Skin of body (tissue), 2 donors: ENCODE measurements around the gene HNF4A. TPM values are rescaled to one million over a fixed set of nuclear protein-coding genes. Genes with fewer than 3 reads are reported as not detected.
"Not testable (repeated sequence)": the region's sequence is repeated elsewhere in the genome, so short reads cannot be mapped to it uniquely, and the experiment has no call there.

Experiments used
- DNase-seq: peaks from one replicate; lab custom pipeline; 2025; lab: John Stamatoyannopoulos, UW
- total RNA-seq: library from RNA; depleted of rRNA; stranded (reverse); fragments of >200 nt; gene quantifications from one replicate; pipeline ENCODE4 v1.2.3, GENCODE V29; 2014

HNF4A gene
- 0.10 TPM for total RNA-seq

DNA sequence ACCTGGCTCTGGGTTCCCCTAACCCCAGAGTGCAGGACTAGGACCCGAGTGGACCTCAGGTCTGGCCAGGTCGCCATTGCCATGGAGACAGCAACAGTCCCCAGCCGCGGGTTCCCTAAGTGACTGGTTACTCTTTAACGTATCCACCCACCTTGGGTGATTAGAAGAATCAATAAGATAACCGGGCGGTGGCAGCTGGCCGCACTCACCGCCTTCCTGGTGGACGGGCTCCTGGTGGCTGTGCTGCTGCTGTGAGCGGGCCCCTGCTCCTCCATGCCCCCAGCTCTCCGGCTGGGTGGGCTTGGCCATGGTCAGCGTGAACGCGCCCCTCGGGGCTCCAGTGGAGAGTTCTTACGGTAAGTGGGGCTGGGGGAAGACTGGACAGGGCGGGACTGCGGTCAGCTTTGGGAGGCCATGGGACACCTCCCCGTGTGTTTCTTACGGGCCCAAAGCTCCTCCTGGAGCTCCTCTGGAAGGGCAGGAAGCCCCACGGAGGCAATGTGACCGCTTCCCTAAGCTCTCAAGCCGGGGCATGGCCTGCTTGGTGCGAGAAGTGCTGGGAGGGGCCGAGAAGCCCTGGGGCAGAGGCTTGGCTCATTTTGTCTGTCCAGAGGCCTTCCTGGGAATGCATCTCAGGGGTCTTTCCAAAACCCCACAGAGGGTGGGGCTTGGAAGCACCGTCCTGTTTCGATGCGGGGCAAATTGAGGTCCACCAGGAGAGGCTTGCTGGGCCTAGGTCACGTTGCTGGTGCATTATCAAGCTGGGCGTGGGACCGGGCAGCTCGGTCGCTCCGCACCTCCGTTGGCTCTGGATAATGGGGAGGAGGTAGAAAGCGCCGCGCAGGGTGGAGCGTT is at the start of gene HNF4A:
TSS of gene HNF4A (plus strand) at position 202 of the 855 bp plus-strand sequence. CDS start at position 308, 106 bp downstream.
- DNase-seq: no peak

DNA sequence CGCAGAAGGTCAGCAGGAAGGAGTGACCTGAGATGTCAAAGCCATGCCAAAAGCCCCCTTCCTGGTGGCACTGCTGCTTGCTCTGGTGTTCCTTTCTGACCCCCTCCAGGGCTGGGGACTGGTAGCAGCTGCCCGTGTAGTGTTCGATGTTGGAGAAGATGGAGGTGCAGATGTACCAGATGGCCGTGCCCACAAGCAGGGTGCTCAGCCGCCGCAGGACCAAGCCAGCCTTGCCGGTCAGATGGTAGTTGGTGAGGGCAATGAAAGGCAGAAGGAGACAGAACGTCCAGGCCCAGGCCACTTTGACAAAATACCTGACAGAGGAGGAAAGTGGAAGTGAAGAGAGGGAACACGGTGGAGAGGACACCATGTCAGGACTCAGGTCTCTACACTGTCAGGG is 48.6 kb upstream of the HNF4A start:
- DNase-seq: no peak

GRCh38 chr20:44309763-44310663 is 45.5 kb upstream of the HNF4A start:
- DNase-seq: peak; percentile 17

GRCh38 chr20:44310664-44311639 is 44.5 kb upstream of the HNF4A start, which contains the start of gene FITM2:
Gene FITM2 (minus strand): TSS chr20:44311202. CDS start chr20:44311148, 54 bp downstream.
- peak; percentile 93 for DNase-seq

GRCh38 chr20:44314870-44315269 is 40.6 kb upstream of the HNF4A start:
- DNase-seq: no peak

DNA sequence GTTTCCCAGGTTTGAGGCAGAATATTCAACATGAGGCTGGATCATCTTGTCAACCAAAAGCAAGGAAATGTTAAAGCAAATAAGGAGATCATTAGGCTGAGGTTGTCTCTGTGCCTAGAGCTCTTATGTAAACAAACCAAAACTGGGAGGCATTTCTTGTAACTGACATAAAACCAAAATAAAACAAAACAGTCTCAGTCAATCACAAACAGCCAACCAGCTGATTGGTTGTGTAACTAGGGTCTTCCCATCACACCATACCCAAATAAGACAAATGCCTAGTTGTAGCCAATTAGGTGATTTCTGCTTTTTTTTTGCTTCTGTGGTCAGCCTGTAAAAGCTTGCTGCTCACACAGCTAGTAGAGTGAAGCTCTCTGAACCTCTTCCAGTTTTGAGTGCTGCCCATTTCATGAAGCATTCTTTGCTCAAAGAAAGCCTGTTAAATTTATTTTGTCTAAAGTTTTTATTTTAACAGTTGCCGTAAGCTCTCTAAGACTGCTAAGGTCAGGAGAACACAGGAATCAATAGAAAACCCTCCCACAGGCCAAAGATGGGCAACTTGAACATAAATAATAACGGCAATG is 35.6 kb upstream of the HNF4A start:
- DNase-seq: no peak

GRCh38 chr20:44324343-44324742 is 31.2 kb upstream of the HNF4A start:
- no peak for DNase-seq

- no peak for DNase-seq
These were observed 28.9 kb upstream of the HNF4A start for GRCh38 chr20:44326391-44327159.

DNA sequence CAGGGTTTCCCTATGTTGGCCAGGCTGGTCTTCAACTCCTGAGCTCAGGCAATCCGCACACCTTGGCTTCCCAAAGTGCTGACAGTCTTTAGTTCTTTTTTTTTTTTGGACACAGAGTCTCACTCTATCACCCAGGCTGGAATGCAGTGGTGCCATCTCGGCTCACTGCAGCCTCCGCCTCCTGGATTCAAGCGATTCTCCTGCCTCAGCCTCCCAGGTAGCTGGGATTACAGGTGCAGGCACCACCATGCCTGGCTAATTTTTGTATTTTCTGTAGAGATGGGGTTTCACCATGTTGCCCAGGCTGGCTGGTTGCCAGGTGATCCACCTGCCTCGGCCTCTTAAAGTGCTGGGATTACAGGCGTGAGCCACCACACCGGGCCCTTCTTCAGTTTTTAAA is 27.8 kb upstream of the HNF4A start:
- not testable (repeated sequence) for DNase-seq

DNA sequence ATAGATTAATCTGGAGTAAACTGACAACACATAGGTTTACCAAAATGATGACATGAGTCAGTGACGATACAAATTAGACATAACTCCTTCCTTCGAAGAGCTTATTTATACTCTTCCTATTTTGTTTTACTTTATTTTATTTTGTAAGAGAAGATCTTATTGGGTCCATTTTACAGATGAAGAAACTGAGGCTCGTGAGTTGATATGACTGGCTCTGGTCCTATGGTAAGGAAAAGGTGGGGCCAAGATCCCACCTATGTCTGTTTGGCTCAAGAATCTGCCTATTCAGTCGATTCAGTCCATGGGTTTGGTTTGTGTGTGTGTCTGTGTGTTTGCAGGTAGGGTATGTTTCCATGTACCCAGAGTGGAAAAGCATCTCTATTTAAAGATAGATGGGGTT is 27.1 kb upstream of the HNF4A start:
- DNase-seq: no peak

DNA sequence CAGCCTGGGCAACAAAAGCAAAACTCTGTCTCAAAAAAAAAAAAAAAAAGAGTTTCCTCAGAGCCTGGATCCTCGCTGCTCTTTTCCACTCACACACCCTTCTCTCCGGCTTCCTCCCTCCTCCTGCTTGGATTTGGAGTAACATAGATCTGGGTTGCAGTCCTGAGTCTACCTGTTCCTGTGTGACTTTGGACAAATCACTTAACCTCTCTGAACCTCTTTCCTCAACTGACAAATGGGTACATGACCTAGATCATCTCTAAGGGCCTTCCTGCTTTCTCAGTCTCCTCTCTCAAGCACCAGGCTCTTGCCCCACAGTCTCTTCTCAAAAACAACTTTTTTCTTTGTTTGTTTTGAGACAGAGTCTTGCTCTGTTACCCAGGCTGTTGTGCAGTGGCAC is 24.3 kb upstream of the HNF4A start:
- no peak for DNase-seq

DNA sequence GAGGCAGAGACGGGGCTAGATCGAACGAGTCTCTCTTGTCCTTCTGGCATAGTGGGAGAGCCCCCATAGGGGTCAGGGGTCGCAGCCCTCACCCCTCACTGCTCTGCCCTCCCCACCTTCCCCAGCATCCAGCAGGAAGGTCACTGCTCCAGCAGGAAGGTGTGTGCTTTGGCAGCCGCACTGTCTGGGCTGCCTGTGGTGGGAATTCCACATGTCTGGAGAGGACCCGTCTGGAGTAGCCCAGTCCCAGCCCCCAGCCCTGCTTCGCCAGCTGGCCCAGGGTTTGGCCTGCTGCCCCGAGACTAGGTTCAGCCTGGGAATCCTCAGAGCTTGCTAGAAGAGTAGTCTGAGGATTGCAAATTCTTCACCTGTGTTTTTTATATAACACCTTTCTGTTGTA is 21.2 kb upstream of the HNF4A start:
- no peak for DNase-seq

- no peak for DNase-seq
These were observed 20.8 kb upstream of the HNF4A start for GRCh38 chr20:44334709-44335108.

- DNase-seq: no peak
These were observed 19.8 kb upstream of the HNF4A start for GRCh38 chr20:44335675-44336074.

DNA sequence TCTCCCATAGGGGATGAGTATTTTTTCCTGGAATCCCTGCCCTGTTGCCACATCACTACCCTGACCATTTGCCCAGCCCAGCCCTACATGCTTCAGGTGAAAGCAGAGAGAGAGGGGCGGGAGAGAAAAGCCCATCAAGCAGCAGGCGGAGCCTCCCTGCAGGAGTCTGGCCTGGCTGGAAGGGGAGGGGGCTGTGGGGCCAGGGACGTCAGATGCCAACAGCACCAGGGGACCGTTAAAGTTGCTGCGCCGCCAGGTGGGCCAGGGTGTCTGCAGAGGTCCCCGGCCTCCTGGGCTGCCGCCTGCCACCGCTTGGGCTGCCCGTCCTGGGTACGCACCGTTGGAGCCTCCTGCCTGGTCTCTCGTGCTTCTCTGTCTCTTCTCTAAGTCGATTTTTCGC is 19.4 kb upstream of the HNF4A start:
- no peak for DNase-seq

- no peak for DNase-seq
These were observed 18.6 kb upstream of the HNF4A start, which contains the start of gene R3HDML for GRCh38 chr20:44336725-44337380. Gene R3HDML (plus strand): TSS chr20:44337043. CDS start chr20:44337158, 115 bp downstream.

DNA sequence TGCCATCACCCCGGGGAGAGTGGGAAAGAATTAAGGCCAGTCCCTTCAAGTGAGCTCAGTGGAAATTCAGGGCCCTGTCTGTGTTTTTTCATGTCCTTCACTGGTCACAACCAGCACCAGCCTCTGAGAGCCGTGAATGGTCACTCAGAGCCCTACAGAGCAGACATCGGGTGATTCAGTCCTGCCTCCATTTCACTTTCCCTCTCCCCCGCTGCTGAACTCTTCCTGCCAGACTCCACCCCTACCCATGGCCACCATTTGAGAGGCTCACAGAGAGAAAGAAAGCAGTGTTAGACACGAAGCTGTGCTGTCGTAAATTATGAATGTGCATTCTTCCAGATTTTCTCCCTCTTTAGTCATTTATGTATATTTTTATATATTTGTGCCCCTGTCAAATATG is 13.3 kb upstream of the HNF4A start:
- DNase-seq: no peak

DNA sequence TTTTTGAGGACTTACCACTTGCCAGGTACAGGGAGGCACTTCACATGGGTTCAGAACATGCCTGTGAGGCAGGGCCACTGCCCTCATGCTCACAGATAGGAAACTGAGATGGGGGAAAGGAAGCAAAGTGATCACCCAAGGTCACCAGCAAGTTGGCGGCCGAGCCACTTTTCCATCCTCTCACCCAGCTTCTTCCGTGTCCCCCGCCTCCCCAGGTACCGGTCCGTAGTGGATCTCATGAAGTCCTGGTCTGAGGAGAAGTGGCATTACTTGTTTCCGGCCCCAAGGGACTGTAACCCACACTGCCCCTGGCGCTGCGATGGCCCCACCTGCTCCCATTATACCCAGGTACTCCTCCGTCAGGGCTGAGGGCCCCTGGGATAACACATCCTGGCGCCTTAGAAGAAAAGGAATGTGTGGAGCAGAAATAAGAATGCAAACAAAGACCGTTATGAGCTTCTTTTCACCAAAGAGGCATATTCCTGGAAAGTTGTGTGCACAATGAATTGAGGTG is 12.3 kb upstream of the HNF4A start:
- DNase-seq: no peak

- no peak for DNase-seq
These were observed 10.8 kb upstream of the HNF4A start for GRCh38 chr20:44344723-44345122.
